GM18868 (cell line): ENCODE results near the gene ACTN4.

Experiments
- ATAC-seq: cut with Tn5 transposase; IDR thresholded peaks from one replicate; pipeline ENCODE4 v1.9.1; 2021; ENCODE audit warnings: mild to moderate bottlenecking, moderate library complexity; ENCODE audit not compliant: unreplicated experiment

Gene ACTN4

GRCh38 chr19:38708413-38709024 is 61.1 kb downstream of the ACTN4 start:
- ATAC-seq = no peak

- no peak for ATAC-seq
These were observed 61.7 kb downstream of the ACTN4 start for GRCh38 chr19:38709119-38709518.

GRCh38 chr19:38709671-38710415 is 62.4 kb downstream of the ACTN4 start:
- no peak for ATAC-seq

GRCh38 chr19:38710416-38710702 is 62.9 kb downstream of the ACTN4 start:
- ATAC-seq = no peak

GRCh38 chr19:38710928-38711725 is 63.7 kb downstream of the ACTN4 start:
- no peak for ATAC-seq

- ATAC-seq = no peak
These were observed 64.3 kb downstream of the ACTN4 start for GRCh38 chr19:38711726-38712153.

- ATAC-seq = no peak
These were observed 64.8 kb downstream of the ACTN4 start for GRCh38 chr19:38712161-38712748.

- no peak for ATAC-seq
These were observed 65.8 kb downstream of the ACTN4 start for GRCh38 chr19:38713227-38713649.

GRCh38 chr19:38713865-38714264 is 66.4 kb downstream of the ACTN4 start:
- ATAC-seq = no peak

- no peak for ATAC-seq
These were observed 66.9 kb downstream of the ACTN4 start for GRCh38 chr19:38714354-38714778.

- ATAC-seq = no peak
These were observed 68.1 kb downstream of the ACTN4 start for GRCh38 chr19:38715555-38715954.

- ATAC-seq = no peak
These were observed 69.6 kb downstream of the ACTN4 start for GRCh38 chr19:38717051-38717450.

- no peak for ATAC-seq
These were observed 70.4 kb downstream of the ACTN4 start for GRCh38 chr19:38717855-38718254.

GRCh38 chr19:38718747-38719543 is 71.5 kb downstream of the ACTN4 start:
- ATAC-seq = no peak

- ATAC-seq = no peak
These were observed 72.5 kb downstream of the ACTN4 start for GRCh38 chr19:38719761-38720558.

GRCh38 chr19:38720559-38721236 is 73.2 kb downstream of the ACTN4 start:
- ATAC-seq = no peak

GRCh38 chr19:38721496-38721895 is 74.0 kb downstream of the ACTN4 start:
- no peak for ATAC-seq

- no peak for ATAC-seq
These were observed 74.7 kb downstream of the ACTN4 start for GRCh38 chr19:38721979-38722773.
